Central memory CD8-positive, alpha-beta T cell (primary cell): ENCODE data around the gene FGR.
"Not testable (repeated sequence)": the region's sequence is repeated elsewhere in the genome, so short reads cannot be mapped to it uniquely, and the experiment has no call there.

Experiments used
- ATAC-seq: fragments of 150-1000 bp; cut with Tn5 transposase; replicated peaks from 2 replicates; pipeline ENCODE4 v1.10.0; 2022; ENCODE audit warnings: mild to moderate bottlenecking, moderate FRiP score, moderate number of reproducible peaks; ENCODE audit not compliant: poor library complexity, severe bottlenecking; ENCODE audit errors: extremely low read depth
- DNase-seq, 2 donors: peaks; one replicate each; pipeline ENCODE4 v3.0.0; 2021; ENCODE audit warnings: low spot score in 2 of 2
- H3K27ac Mint-ChIP-seq: one replicate; pipeline ENCODE4 v1.8.0; 2022; ENCODE audit warnings: low read depth, mild to moderate bottlenecking, moderate library complexity, mixed read lengths
- H3K27me3 Mint-ChIP-seq: one replicate; pipeline ENCODE4 v1.8.0; 2022; ENCODE audit warnings: mixed read lengths
- H3K36me3 Mint-ChIP-seq: one replicate; pipeline ENCODE4 v1.8.0; 2022; ENCODE audit warnings: mild to moderate bottlenecking, moderate library complexity, mixed read lengths; ENCODE audit not compliant: insufficient read depth
- H3K4me1 Mint-ChIP-seq: one replicate; pipeline ENCODE4 v1.8.0; 2022; ENCODE audit warnings: mixed read lengths
- H3K4me3 Mint-ChIP-seq: one replicate; pipeline ENCODE4 v1.8.0; 2022; ENCODE audit warnings: mild to moderate bottlenecking, moderate library complexity, mixed read lengths
- H3K9me3 Mint-ChIP-seq: one replicate; pipeline ENCODE4 v1.8.0; 2022; ENCODE audit warnings: mixed read lengths

The FGR gene

GRCh38 chr1:27638805-27639204, 3.8 kb upstream of the FGR start:
- no peak for DNase-seq
- no peak overlapping the region for H3K27ac Mint-ChIP-seq
- peaks cover 10% of the 10 kb centered on the region for H3K36me3 Mint-ChIP-seq
- H3K4me3 Mint-ChIP-seq, result no peak overlapping the region
- H3K4me1 Mint-ChIP-seq, result peaks cover 35% of the 10 kb centered on the region
- ATAC-seq, result no peak
- H3K27me3 Mint-ChIP-seq, result no peaks in the 10 kb centered on the region
- no peaks in the 10 kb centered on the region for H3K9me3 Mint-ChIP-seq

- no peak overlapping the region for H3K4me3 Mint-ChIP-seq
- peak overlapping the region; percentile 8 for H3K27ac Mint-ChIP-seq
- H3K9me3 Mint-ChIP-seq, result no peaks in the 10 kb centered on the region
- no peaks in the 10 kb centered on the region for H3K27me3 Mint-ChIP-seq
- no peak for DNase-seq
- peaks cover 36% of the 10 kb centered on the region for H3K4me1 Mint-ChIP-seq
- H3K36me3 Mint-ChIP-seq, result peaks cover 10% of the 10 kb centered on the region
- ATAC-seq, result no peak
Measured at GRCh38 chr1:27638047-27638734, 3.2 kb upstream of the FGR start.

- H3K4me1 Mint-ChIP-seq, result peaks cover 62% of the 10 kb centered on the region
- no peaks in the 10 kb centered on the region for H3K9me3 Mint-ChIP-seq
- H3K27me3 Mint-ChIP-seq, result no peaks in the 10 kb centered on the region
- DNase-seq (no peak), ATAC-seq (no peak)
- H3K36me3 Mint-ChIP-seq, result peaks cover 19% of the 10 kb centered on the region
- H3K4me3 Mint-ChIP-seq, result peak overlapping the region; percentile 80
- peak overlapping the region; percentile 83 for H3K27ac Mint-ChIP-seq
Measured at GRCh38 chr1:27635396-27636142, 584 bp upstream of the FGR start.

- DNase-seq, result no peak
- H3K4me1 Mint-ChIP-seq, result peaks cover 65% of the 10 kb centered on the region
- no peaks in the 10 kb centered on the region for H3K9me3 Mint-ChIP-seq
- peak overlapping the region; percentile 80 for H3K4me3 Mint-ChIP-seq
- peak; percentile 53 for ATAC-seq
- H3K27ac Mint-ChIP-seq, result peak overlapping the region; percentile 83
- H3K36me3 Mint-ChIP-seq, result peaks cover 19% of the 10 kb centered on the region
- H3K27me3 Mint-ChIP-seq, result no peaks in the 10 kb centered on the region
Measured at GRCh38 chr1:27634177-27634984, 604 bp downstream of the FGR start.

GRCh38 chr1:27633640-27634176, 1.3 kb downstream of the FGR start:
- Mint-ChIP-seq H3K4me1 (peaks cover 66% of the 10 kb centered on the region), H3K9me3 (no peaks in the 10 kb centered on the region), H3K4me3 (peak overlapping the region; percentile 64), H3K27ac (peak overlapping the region; percentile 97), H3K27me3 (no peaks in the 10 kb centered on the region), H3K36me3 (peaks cover 19% of the 10 kb centered on the region)
- no peak for ATAC-seq
- DNase-seq, result no peak

GRCh38 chr1:27633298-27633610, 1.7 kb downstream of the FGR start:
- ATAC-seq, result no peak
- no peaks in the 10 kb centered on the region for H3K9me3 Mint-ChIP-seq

GRCh38 chr1:27632387-27633297, 2.3 kb downstream of the FGR start:
- Mint-ChIP-seq H3K36me3 (peaks cover 19% of the 10 kb centered on the region), H3K4me3 (peak overlapping the region; percentile 64), H3K27me3 (no peaks in the 10 kb centered on the region), H3K9me3 (no peaks in the 10 kb centered on the region), H3K4me1 (peaks cover 66% of the 10 kb centered on the region), H3K27ac (peak overlapping the region; percentile 97)
- ATAC-seq (peak; percentile 55), DNase-seq (no peak)

More at GRCh38 chr1:27633298-27633610, 1.7 kb downstream of the FGR start:
- H3K36me3 Mint-ChIP-seq, result peaks cover 19% of the 10 kb centered on the region
- peaks cover 70% of the 10 kb centered on the region for H3K4me1 Mint-ChIP-seq
- peak overlapping the region; percentile 97 for H3K27ac Mint-ChIP-seq
- peak overlapping the region; percentile 64 for H3K4me3 Mint-ChIP-seq
- DNase-seq, result no peak
- H3K27me3 Mint-ChIP-seq, result no peaks in the 10 kb centered on the region

GRCh38 chr1:27630859-27631491, 4.0 kb downstream of the FGR start:
- ATAC-seq (no peak), DNase-seq (no peak)
- peaks cover 14% of the 10 kb centered on the region for H3K36me3 Mint-ChIP-seq
- no peaks in the 10 kb centered on the region for H3K27me3 Mint-ChIP-seq
- H3K27ac Mint-ChIP-seq, result peak overlapping the region; percentile 97
- H3K4me1 Mint-ChIP-seq, result peaks cover 70% of the 10 kb centered on the region
- H3K4me3 Mint-ChIP-seq, result peak overlapping the region; percentile 64
- no peaks in the 10 kb centered on the region for H3K9me3 Mint-ChIP-seq

GRCh38 chr1:27628712-27629111, 6.3 kb downstream of the FGR start:
- ATAC-seq, result no peak
- no peaks in the 10 kb centered on the region for H3K27me3 Mint-ChIP-seq
- no peak for DNase-seq
- H3K4me3 Mint-ChIP-seq, result no peak overlapping the region
- H3K4me1 Mint-ChIP-seq, result peaks cover 65% of the 10 kb centered on the region
- peaks cover 9% of the 10 kb centered on the region for H3K36me3 Mint-ChIP-seq
- H3K9me3 Mint-ChIP-seq, result no peaks in the 10 kb centered on the region
- peak overlapping the region; percentile 61 for H3K27ac Mint-ChIP-seq

GRCh38 chr1:27627733-27628132, 7.3 kb downstream of the FGR start:
- H3K4me3 Mint-ChIP-seq, H3K27ac Mint-ChIP-seq, H3K9me3 Mint-ChIP-seq, H3K27me3 Mint-ChIP-seq, H3K36me3 Mint-ChIP-seq, DNase-seq, ATAC-seq: not testable (repeated sequence)
- H3K4me1 Mint-ChIP-seq, result peaks cover 55% of the 10 kb centered on the region

GRCh38 chr1:27627061-27627460, 7.9 kb downstream of the FGR start:
- H3K27ac Mint-ChIP-seq, result no peak overlapping the region
- no peaks in the 10 kb centered on the region for H3K9me3 Mint-ChIP-seq
- peaks cover 53% of the 10 kb centered on the region for H3K4me1 Mint-ChIP-seq
- DNase-seq, result no peak
- H3K27me3 Mint-ChIP-seq, result no peaks in the 10 kb centered on the region
- H3K4me3 Mint-ChIP-seq, result no peak overlapping the region
- peaks cover 8% of the 10 kb centered on the region for H3K36me3 Mint-ChIP-seq
- ATAC-seq, result peak; percentile 39
